ENCODE data around the gene FAM222B. TPM values are rescaled to one million over a fixed set of nuclear protein-coding genes. Genes with fewer than 3 reads are reported as not detected.

Gene FAM222B
- total and polyA plus RNA-seq, 9 of the 15 experiments (the other 6 are each of a cell fraction or from before 2014, with no cell fraction given) = 4.0 to 34.6 (median 7.5) TPM

- TF ChIP-seq CHD7 (IDR thresholded peaks at IDR 0.05; ENCODE audit: low read depth, low read length) (no peak), POU5F1 (IDR thresholded peaks at IDR 0.05; ENCODE audit: borderline replicate concordance, low read depth, low read length, partially characterized antibody) (no peak), ATF1 (CRISPR knock-in tag; IDR thresholded peaks at IDR 0.05) (no peak), ATF1 (tag; IDR thresholded peaks at IDR 0.05) (no peak), PBX2 (CRISPR knock-in tag; IDR thresholded peaks at IDR 0.05; ENCODE audit: low read depth) (no peak), PBX2 (tag; conservative IDR thresholded peaks at IDR 0.05; ENCODE audit: low read depth) (no peak), LEF1 (IDR thresholded peaks at IDR 0.05) (no peak), BRF2 (IDR thresholded peaks at IDR 0.05; ENCODE audit: borderline replicate concordance, insufficient read depth, insufficient read length) (no peak)
Measured at GRCh38 chr17:28765038-28765437, 77.6 kb downstream of the FAM222B start (continued).

Measured in K562 (cell line).